Nephron progenitor cell (in vitro differentiated cells): ENCODE measurements around the gene RNF41.

ENCODE experiments used
- DNase-seq: peaks from one replicate; pipeline ENCODE4 v3.0.0; 2021
- H3K27ac Mint-ChIP-seq: 2 replicates; pipeline ENCODE4 v1.8.0; 2021; ENCODE audit warnings: mild to moderate bottlenecking, moderate library complexity, mixed read lengths
- H3K27me3 Mint-ChIP-seq: 2 replicates; pipeline ENCODE4 v1.8.0; 2021; ENCODE audit warnings: mild to moderate bottlenecking, low read depth, mixed read lengths; ENCODE audit not compliant: poor library complexity
- H3K36me3 Mint-ChIP-seq: 2 replicates; pipeline ENCODE4 v1.8.0; 2021; ENCODE audit warnings: low read depth, mixed read lengths
- H3K4me1 Mint-ChIP-seq: 2 replicates; pipeline ENCODE4 v1.8.0; 2021; ENCODE audit warnings: mixed read lengths
- H3K4me3 Mint-ChIP-seq: 2 replicates; pipeline ENCODE4 v1.8.0; 2021; ENCODE audit warnings: mild to moderate bottlenecking, moderate library complexity, mixed read lengths
- H3K9me3 Mint-ChIP-seq: 2 replicates; pipeline ENCODE4 v1.8.0; 2021; ENCODE audit warnings: mild to moderate bottlenecking, moderate library complexity, mixed read lengths
- TF ChIP-seq, protein P1 (sequence below): fragments of 200-600 bp; sonication (generic); IDR thresholded peaks from 2 replicates; pipeline ENCODE4 v1.5.0; 2021; ENCODE audit warnings: antibody characterized with exemption

RNF41 gene

GRCh38 chr12:56188131-56188777 is 33.5 kb downstream of the RNF41 start:
- Mint-ChIP-seq H3K9me3 (no peaks in the 10 kb centered on the region), H3K27ac (peak overlapping the region; percentile 95), H3K4me1 (peaks cover 31% of the 10 kb centered on the region), H3K36me3 (peaks cover 29% of the 10 kb centered on the region), H3K4me3 (peak overlapping the region; percentile 92), H3K27me3 (peaks cover 4% of the 10 kb centered on the region)
- TF ChIP-seq, protein P1, sequence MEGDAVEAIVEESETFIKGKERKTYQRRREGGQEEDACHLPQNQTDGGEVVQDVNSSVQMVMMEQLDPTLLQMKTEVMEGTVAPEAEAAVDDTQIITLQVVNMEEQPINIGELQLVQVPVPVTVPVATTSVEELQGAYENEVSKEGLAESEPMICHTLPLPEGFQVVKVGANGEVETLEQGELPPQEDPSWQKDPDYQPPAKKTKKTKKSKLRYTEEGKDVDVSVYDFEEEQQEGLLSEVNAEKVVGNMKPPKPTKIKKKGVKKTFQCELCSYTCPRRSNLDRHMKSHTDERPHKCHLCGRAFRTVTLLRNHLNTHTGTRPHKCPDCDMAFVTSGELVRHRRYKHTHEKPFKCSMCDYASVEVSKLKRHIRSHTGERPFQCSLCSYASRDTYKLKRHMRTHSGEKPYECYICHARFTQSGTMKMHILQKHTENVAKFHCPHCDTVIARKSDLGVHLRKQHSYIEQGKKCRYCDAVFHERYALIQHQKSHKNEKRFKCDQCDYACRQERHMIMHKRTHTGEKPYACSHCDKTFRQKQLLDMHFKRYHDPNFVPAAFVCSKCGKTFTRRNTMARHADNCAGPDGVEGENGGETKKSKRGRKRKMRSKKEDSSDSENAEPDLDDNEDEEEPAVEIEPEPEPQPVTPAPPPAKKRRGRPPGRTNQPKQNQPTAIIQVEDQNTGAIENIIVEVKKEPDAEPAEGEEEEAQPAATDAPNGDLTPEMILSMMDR = no peak
- peak; percentile 13 for DNase-seq

- Mint-ChIP-seq H3K27ac (no peak overlapping the region), H3K4me1 (peaks cover 31% of the 10 kb centered on the region), H3K9me3 (no peaks in the 10 kb centered on the region), H3K4me3 (peak overlapping the region; percentile 92), H3K27me3 (peaks cover 4% of the 10 kb centered on the region), H3K36me3 (peaks cover 40% of the 10 kb centered on the region)
- TF ChIP-seq, protein P1 = no peak
- DNase-seq = no peak
These were observed 34.8 kb downstream of the RNF41 start for GRCh38 chr12:56186957-56187356.

DNA sequence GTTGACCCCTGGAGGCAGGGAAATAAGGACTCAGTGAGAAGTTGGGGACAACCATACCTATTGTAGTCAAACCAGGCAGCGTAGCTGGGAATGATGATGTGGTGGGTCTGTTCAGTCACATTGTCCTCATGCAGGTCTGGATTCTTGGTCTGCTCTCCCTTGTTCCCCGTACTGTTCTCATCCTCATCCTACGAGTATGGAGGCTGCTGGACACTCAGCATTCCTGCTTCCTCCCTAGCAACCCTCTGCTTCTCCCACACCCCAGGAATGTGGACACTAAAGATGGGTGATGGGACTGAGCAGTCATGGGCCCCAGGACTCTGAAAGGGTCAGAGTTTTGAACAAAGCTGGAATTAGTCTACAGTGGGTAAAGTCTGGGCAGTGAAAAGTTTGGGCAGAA is 43.4 kb downstream of the RNF41 start:
- DNase-seq = no peak
- TF ChIP-seq, protein P1 = no peak
- no peaks in the 10 kb centered on the region for H3K4me1 Mint-ChIP-seq
- H3K9me3 Mint-ChIP-seq = no peaks in the 10 kb centered on the region
- H3K27me3 Mint-ChIP-seq = peaks cover 3% of the 10 kb centered on the region
- H3K4me3 Mint-ChIP-seq = no peak overlapping the region
- H3K36me3 Mint-ChIP-seq = peaks cover 89% of the 10 kb centered on the region
- H3K27ac Mint-ChIP-seq = no peak overlapping the region

GRCh38 chr12:56172839-56173238 is 48.9 kb downstream of the RNF41 start:
- no peaks in the 10 kb centered on the region for H3K9me3 Mint-ChIP-seq
- no peak overlapping the region for H3K27ac Mint-ChIP-seq
- no peaks in the 10 kb centered on the region for H3K4me1 Mint-ChIP-seq
- no peak for DNase-seq
- TF ChIP-seq, protein P1 = no peak
- no peak overlapping the region for H3K4me3 Mint-ChIP-seq
- H3K27me3 Mint-ChIP-seq = peaks cover 6% of the 10 kb centered on the region
- peaks cover 85% of the 10 kb centered on the region for H3K36me3 Mint-ChIP-seq

DNA sequence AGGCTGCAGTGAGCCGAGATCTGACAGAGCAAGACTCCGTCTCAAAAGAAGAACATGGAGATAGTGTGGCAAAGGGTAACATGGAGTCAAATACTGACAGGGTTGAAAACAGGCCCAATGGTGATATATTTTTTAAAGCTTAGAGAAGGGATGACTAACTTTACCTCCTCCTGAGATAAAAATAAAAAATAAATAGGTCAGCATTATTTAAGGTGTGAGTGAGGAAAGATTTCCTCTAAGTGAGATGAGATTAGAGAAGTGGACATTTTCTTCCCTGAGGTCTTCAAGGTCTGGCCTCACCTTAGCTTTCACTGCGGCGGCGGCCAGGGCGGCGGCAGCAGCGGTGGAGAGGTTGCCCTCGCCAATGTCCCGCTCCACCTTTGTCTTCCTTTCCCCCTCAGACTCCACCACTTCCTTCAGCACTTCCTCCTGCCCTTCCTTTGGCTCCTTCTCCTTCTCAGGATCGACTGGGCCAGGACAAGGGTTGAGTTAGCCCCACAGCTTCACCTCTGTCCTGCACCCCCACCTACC is 52.4 kb downstream of the RNF41 start:
- Mint-ChIP-seq H3K27me3 (peaks cover 9% of the 10 kb centered on the region), H3K27ac (peak overlapping the region; percentile 89), H3K4me1 (no peaks in the 10 kb centered on the region), H3K9me3 (no peaks in the 10 kb centered on the region), H3K4me3 (no peak overlapping the region), H3K36me3 (peaks cover 76% of the 10 kb centered on the region)
- no peak for DNase-seq
- TF ChIP-seq, protein P1 = no peak

DNA sequence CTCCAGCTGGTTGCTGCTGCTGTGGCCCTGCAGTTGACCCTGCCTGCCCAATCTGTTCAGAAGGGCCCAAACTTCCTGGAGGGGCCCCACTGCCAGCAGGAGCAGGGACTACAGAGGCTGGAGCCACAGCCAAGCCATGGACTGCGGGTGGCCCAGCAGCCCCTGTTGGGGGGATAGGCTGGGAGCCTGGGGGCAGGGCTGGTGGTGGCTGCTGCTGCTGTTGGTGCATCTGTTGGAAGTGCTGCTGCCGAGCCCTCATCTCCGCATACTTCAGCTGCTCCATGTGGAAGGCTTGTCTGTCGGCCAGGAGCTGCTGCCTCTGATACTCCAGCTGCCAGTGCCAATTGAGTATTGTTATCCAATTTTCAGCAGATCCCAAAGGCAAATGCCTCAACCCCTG is 56.4 kb downstream of the RNF41 start:
- H3K36me3 Mint-ChIP-seq = peaks cover 75% of the 10 kb centered on the region
- H3K27me3 Mint-ChIP-seq = peaks cover 3% of the 10 kb centered on the region
- H3K9me3 Mint-ChIP-seq = no peaks in the 10 kb centered on the region
- H3K27ac Mint-ChIP-seq = peak overlapping the region; percentile 77
- TF ChIP-seq, protein P1 = no peak
- peaks cover 30% of the 10 kb centered on the region for H3K4me1 Mint-ChIP-seq
- no peak for DNase-seq
- no peak overlapping the region for H3K4me3 Mint-ChIP-seq
